GM21825 (cell line): ENCODE measurements around the gene LORICRIN.

Source experiments
- ATAC-seq: cut with Tn5 transposase; IDR thresholded peaks from one replicate; pipeline ENCODE4 v1.9.1; 2021; ENCODE audit warnings: mild to moderate bottlenecking, moderate library complexity; ENCODE audit not compliant: unreplicated experiment

LORICRIN gene

DNA sequence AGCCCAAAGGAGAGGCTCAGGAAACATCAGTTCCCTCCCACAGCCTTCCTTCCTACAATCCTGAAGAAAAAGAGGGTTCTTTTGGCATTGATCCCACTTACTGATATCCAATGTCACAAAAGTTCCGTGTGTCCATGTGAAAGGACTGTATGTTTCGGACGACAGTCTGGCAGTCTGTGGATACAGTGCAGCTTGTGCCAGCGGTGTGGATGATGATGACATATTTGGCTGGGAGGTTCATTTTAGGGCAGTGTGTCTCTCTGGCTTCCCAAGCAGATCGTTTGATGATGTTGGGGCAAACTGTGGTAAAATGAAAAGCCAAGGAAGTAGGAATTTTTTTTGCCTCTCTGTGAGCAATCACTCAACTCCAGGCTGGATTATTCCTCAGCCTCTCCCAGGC lies 42.8 kb downstream of the LORICRIN start:
- no peak for ATAC-seq

- no peak for ATAC-seq
Observed at GRCh38 chr1:153305682-153306081, 46.2 kb downstream of the LORICRIN start.

GRCh38 chr1:153306303-153307220 lies 47.1 kb downstream of the LORICRIN start:
- no peak for ATAC-seq

DNA sequence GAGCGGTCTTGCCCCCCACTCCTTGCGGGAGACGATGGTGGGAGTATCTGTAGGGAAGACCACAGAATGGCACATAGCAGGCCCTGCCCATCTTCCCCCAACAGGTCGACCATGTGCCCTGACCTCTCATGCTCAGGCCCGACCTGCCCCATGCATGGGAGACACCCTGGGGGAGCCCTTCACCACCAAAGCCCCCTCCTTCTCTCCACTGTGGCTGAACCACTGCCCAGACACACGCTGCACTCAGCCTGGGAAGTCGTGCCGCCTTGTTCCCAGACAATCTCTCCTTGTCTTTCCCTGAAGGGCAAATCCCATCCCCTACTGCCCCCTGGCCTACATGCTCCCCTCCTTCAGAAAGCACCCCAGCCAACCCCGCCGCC lies 47.7 kb downstream of the LORICRIN start:
- ATAC-seq = no peak

DNA sequence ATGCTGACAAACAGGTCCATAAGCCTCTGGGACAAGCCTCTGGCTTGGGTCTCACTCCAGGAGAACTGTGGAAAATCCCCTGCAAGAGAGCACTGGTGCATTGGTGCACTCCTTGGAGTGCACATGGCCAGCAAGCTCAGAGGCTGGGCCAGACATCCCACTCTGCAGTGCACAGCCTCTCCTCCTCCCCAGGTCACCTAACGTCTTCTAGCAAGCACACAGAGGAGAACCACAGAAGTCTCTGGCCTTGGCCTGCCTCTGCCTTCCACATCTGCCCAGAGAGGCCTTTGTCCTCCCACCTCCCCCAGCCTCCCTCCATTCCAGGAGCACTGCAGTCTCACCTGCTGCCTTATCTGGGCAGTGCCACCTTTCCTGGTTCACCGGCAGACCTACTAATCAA lies 49.1 kb downstream of the LORICRIN start:
- no peak for ATAC-seq

DNA sequence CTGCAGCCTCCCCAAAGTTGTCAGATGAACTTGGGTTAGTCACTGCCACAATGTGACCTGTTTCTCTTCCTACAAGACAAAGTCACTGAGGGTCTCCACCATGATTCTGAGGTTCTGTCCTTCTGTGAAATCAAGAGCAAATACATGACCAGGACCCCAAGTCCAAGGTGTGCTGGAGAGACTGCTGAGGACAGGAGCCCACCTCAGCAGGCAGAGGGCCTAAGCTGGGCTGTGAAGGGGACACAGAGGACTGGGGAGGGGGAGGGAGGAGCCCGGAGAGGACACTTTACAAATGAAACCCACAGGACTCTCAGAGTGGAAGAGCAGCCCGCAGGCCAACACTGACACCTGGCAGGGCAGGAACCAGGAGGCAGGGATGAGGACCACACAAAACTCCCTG lies 50.0 kb downstream of the LORICRIN start:
- no peak for ATAC-seq

DNA sequence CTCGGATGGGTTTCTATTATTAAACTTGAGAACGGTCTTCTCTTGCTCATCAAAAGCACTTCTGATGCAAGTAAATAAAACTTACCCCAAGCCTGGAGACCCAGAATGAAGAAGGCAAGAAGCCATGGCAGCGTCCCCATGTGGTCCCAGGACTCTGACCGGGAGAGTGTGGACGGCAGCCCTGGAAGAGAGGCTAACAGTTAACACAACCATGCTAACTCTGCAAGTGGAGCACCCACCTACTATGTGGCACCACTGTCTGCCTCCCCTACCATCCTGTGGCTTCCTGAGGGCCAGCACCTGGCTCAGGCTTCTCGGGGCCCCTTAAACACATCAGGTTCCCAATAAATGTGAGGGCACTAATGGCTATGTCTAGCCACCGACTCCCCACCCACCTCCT lies 51.0 kb downstream of the LORICRIN start:
- ATAC-seq = no peak
